HG03025 (cell line): ENCODE results near the gene MAN2A2.
"Not testable (repeated sequence)": the region's sequence is repeated elsewhere in the genome, so short reads cannot be mapped to it uniquely, and the experiment has no call there.

Experiments used
- ATAC-seq: cut with Tn5 transposase; IDR thresholded peaks from one replicate; pipeline ENCODE4 v1.9.1; 2021; ENCODE audit warnings: mild to moderate bottlenecking, moderate library complexity; ENCODE audit not compliant: unreplicated experiment, low FRiP score

MAN2A2 gene

DNA sequence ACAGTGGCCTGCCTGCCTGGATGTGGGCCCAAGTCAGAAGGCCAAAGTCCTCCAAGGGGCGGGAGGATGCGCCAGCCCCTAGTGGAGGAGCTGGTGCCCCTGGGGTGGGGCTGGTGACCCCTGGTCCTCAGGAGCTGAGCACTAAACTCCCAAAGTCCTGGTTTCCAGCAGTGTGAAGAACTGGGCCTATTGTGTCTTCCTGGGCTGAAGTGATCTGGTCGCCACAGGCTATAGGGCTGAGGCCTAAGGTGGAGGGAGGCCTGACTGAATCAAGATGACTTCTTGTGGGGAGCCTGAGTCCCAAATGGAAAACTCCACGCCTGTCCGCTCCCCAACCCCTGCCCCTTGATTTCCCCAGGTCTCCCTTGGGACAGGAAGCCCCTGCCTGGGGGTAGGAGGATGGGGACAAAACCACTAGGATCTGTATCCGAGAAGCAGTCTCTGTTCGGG, 19.6 kb upstream of the MAN2A2 start:
- no peak for ATAC-seq

DNA sequence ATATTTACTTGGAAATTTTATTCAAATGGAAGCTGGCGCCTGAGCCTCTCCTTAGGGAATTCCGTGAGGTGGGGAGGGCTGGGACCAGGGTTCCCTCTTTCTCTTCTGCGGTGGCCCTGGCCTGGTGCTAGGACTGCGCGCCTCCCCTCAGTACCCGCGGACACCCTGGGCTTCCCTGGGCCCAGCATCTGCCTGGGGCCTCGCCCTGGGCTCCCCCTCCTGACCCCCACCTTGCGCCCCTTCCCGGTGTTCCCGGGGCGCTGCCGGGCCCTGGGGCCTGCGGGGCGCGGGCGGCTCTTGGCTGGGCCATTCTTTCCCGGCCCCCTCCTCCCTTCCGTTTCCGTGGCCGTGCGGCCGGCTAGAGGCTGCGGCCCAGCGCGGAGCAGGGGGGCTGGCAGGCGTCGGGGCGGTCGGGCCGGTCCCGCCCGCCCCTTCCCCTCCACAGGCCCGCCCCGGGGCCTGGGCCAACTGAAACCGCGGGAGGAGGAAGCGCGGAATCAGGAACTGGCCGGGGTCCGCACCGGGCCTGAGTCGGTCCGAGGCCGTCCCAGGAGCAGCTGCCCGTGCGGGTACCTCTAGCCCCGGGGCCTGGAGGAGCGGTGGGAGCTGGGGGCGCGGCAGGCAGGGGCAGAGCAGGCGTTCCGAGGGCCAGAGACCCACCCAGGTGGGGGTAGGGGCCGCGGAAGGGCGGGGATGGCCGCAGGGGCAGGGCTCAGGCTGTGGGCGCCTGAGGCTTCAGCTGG, 19.0 kb upstream of the MAN2A2 start, which contains the start of gene FES:
FES (plus strand) TSS at position 529 of the 743 bp plus-strand sequence. CDS start 542 bp downstream, outside the sequence.
- no peak for ATAC-seq

- ATAC-seq: no peak
These were observed 18.2 kb upstream of the MAN2A2 start for GRCh38 chr15:90884719-90885431.

DNA sequence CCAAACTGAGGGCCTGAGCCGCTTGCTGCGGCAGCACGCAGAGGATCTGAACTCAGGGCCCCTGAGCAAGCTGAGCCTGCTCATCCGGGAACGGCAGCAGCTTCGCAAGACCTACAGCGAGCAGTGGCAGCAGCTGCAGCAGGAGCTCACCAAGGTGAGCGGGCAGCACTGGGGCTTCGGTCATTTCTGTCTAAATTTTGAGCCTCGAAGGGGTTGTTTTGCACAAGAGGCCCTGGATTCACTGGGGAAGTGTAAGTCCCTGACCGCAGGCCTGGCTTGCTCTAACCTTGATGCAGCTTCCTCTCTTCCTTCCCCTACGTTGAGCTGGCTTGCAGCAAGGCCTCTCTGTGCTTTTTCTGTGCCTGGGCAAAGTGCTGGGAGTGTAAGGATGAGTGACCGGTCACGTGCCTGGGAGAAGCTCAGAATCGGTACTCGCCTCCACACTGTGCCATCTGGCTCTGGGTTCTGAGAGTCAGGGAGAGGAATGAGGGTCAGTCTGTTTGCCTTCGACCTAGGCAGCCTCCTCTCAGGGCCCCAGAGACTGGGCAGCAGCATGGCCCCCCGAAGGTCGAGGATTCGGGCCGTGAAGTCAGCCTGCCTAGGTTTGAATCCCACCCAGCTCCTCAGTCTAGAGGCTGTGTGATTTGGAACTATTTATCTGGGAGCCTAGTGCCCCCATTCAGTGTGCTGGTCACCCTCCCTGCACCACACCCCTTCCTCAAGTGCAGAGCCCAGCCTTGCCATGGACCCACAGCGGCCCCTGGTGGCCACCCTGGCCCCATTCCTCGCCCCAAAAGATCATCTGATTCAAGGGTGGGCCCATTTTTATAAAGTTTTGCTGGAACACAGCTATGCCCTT, 17.4 kb upstream of the MAN2A2 start:
- no peak for ATAC-seq

- ATAC-seq: no peak
These were observed 16.8 kb upstream of the MAN2A2 start for GRCh38 chr15:90886291-90886614.

- ATAC-seq: no peak
These were observed 16.0 kb upstream of the MAN2A2 start for GRCh38 chr15:90887037-90887481.

DNA sequence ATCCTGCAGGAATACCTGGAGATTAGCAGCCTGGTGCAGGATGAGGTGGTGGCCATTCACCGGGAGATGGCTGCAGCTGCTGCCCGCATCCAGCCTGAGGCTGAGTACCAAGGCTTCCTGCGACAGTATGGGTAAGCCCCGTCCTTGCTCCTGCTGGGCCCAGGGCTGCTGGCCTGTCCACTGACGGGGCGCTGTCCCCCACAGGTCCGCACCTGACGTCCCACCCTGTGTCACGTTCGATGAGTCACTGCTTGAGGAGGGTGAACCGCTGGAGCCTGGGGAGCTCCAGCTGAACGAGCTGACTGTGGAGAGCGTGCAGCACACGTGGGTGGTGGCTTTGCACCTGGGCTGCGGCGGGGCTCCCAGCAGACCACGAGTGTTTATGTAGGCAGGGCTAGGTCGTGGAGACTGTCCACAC, 13.8 kb upstream of the MAN2A2 start:
- no peak for ATAC-seq

DNA sequence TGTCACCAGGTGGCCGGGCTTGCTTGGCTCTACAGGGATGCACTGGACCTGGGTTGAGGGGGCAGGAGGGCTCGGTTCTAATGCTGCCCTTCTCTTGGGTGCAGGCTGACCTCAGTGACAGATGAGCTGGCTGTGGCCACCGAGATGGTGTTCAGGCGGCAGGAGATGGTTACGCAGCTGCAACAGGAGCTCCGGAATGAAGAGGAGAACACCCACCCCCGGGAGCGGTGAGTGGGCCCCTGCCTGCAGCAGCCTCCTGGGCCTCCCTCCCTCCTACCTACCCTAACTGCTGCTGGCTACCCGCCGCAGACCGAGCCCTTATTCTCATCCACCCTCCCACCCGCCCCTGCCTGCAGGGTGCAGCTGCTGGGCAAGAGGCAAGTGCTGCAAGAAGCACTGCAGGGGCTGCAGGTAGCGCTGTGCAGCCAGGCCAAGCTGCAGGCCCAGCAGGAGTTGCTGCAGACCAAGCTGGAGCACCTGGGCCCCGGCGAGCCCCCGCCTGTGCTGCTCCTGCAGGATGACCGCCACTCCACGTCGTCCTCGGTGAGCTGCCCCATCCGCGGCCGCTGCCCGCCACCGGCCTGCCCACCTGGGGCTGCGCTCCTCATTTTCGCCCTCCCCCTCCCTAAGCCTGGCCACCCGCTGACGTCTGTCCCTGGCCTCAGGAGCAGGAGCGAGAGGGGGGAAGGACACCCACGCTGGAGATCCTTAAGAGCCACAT, 13.2 kb upstream of the MAN2A2 start:
- no peak for ATAC-seq

DNA sequence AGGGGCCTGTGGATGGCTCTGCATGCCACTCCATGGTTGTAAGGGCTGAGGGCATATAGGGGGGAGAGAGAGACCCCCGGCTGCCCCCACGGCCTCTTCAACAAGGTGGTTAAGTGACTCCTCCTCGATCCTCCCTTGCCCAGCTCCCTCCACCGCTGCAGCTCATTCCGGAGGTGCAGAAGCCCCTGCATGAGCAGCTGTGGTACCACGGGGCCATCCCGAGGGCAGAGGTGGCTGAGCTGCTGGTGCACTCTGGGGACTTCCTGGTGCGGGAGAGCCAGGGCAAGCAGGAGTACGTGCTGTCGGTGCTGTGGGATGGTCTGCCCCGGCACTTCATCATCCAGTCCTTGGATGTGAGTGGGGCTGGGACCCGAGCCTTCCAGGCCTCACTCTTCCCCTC, 12.3 kb upstream of the MAN2A2 start:
- no peak for ATAC-seq

DNA sequence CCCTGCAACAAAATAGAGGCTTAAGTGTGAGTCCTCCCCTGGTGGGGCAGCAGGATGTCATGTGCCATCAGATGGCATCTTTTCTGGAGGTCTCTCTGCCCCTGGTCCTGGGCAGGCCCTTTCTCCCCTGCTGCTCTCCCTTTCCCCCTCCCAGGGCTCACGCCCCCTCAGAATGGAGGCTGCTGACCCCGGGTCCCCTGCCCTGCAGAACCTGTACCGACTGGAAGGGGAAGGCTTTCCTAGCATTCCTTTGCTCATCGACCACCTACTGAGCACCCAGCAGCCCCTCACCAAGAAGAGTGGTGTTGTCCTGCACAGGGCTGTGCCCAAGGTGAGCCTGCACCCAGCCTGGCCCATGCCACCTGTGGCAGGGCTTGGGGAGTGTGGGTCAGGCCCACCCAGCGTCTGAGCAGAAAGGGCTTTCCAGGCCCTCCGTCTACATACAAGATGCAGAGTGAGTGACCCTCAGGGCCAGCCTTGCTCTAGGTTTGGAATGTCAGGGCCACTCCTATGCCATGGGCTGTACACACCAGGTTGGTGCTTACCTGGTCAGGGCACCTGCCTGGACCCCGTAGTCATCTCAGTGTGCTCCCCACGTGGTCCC, 11.7 kb upstream of the MAN2A2 start:
- no peak for ATAC-seq

DNA sequence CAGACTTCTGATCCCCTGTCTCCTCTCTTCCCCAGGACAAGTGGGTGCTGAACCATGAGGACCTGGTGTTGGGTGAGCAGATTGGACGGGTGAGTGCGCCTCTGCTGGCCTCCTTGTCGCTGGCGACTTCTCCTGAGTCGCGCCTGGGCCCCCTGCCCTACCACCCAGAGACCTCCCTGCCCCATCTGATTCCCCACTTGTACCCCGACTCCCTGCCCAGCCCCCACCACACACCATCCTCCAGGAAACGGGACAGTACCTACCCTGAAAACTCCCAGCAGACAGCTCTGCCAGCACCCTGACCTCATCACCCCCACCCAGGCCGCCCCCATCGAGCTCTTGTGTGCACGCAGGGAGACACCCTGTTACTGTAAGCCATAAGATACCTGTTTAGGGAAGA, 11.1 kb upstream of the MAN2A2 start:
- no peak for ATAC-seq

- ATAC-seq: no peak
These were observed 10.5 kb upstream of the MAN2A2 start for GRCh38 chr15:90892498-90893174.

DNA sequence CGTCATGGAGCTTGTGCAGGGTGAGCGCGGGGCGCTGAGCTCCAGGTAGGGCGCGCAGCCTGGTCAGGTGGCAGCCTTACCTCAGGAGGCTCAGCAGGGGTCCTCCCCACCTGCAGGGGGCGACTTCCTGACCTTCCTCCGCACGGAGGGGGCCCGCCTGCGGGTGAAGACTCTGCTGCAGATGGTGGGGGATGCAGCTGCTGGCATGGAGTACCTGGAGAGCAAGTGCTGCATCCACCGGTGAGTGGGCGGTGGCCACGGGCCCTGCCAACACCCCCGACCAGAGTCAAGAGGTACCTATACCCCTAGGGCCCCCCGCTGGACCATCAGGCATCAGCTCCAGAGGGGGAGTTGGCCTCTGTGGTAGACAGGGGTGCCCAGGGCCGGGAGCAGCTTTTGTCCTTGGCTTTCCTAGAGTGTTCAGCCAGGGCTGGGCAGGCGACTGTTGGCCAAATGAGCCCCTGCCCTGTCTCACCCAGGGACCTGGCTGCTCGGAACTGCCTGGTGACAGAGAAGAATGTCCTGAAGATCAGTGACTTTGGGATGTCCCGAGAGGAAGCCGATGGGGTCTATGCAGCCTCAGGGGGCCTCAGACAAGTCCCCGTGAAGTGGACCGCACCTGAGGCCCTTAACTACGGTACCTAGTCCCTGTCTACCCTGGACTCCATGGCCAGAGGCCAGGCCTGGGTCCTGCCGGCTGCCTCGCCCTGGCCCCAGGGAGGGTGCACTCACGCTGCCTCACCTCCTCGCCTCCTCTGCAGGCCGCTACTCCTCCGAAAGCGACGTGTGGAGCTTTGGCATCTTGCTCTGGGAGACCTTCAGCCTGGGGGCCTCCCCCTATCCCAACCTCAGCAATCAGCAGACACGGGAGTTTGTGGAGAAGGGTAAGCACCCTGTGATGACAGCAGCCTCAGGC, 9.7 kb upstream of the MAN2A2 start:
- no peak for ATAC-seq

GRCh38 chr15:90895571-90896117, 7.5 kb upstream of the MAN2A2 start:
- ATAC-seq: no peak

DNA sequence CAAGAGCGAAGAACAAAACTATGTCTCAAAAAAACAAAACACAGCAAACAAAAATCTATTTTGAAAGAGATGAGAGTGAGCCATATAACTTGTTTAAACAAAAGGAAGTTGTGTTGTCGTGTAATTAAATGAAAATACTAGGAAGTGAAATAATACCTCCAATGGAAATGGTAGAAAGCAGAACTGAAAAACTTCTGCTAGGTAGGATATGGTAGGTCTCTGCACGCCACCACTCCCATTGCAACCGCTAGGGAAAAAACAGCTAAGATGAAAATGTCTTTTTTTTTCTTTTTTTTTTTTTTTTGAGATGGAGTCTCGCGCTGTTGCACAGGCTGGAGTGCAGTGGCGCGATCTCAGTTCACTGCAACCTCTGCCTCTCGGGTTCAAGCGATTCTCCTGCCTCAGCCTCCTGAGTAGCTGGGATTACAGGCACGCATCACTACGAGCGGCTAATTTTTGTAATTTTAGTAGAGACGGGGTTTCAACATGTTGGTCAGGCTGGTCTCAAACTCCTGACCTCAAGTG, 5.9 kb upstream of the MAN2A2 start:
- ATAC-seq: not testable (repeated sequence)

DNA sequence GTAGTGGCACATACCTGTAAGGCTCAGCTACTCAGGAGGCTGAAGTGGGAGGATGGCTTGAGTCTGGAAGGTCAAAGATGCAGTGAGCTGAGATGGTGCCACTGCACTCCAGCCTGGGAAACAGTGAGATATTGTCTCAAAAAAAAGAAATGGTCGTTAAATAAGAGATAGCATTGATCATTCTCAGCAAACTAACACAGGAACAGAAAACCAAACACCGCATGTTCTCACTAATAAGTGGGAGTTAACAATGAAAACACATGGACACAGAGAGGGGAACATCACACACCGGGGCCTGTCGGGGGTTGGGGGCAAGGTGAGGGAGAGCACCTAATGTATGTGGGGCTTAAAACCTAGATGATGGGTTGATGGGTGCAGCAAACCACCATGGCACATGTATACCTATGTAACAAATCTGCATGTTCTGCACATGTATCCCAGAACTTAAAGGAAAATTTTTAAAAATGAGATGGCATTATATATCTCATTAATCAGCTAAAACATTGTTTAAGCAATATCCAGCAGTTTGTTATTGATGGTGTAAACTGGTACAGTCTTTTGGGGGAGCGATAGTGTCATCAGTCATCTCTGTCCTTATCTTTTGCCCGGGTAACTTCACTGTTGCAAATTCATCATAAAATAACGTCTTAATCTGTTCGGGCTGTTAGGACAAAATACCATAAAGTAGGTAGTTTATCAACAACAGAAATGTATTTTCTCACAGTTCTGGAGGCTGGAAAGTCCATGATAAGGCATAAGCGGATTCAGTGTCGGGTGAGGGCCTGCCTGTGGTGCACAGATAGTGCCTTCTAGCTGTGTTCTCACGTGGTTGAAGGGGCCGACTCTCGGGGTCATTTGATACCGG, 1.7 kb upstream of the MAN2A2 start:
- no peak for ATAC-seq
